DND-41 (cell line): Measurements from ENCODE around the gene EEF1A1.
"Not testable (repeated sequence)": the region's sequence is repeated elsewhere in the genome, so short reads cannot be mapped to it uniquely, and the experiment has no call there.

Source experiments
- ATAC-seq: fragments of 200-7000 bp; cut with Tn5 transposase; 3 replicates; pipeline ENCODE4 v1.9.1; 2021; ENCODE audit warnings: low read depth; ENCODE audit not compliant: insufficient read depth
- DNase-seq: peaks from one replicate; pipeline ENCODE4 v3.0.0-alpha.2; 2020
- H2AFZ ChIP-seq: 2 replicates; pipeline ENCODE4 v1.6.0; 2012; ENCODE audit warnings: low read depth, low read length
- H3K27ac ChIP-seq: 2 replicates; pipeline ENCODE4 v1.5.1; 2012; ENCODE audit warnings: low read length, inconsistent platforms
- H3K27me3 ChIP-seq: fragments of 200-600 bp; sonication (generic); 2 replicates; pipeline ENCODE4 v1.6.0; 2012; ENCODE audit warnings: low read length, mild to moderate bottlenecking, inconsistent platforms; ENCODE audit not compliant: insufficient read depth, poor library complexity
- H3K36me3 ChIP-seq: 2 replicates; pipeline ENCODE4 v1.5.1; 2012; ENCODE audit warnings: low read length, inconsistent platforms; ENCODE audit not compliant: insufficient read depth
- H3K4me1 ChIP-seq: 2 replicates; pipeline ENCODE4 v1.5.1; 2012; ENCODE audit warnings: mild to moderate bottlenecking, low read length; ENCODE audit not compliant: insufficient read depth
- H3K4me2 ChIP-seq: 2 replicates; pipeline ENCODE4 v1.6.0; 2012; ENCODE audit warnings: mild to moderate bottlenecking, moderate library complexity, low read length, inconsistent platforms; ENCODE audit not compliant: insufficient read depth
- H3K4me3 ChIP-seq, 2 experiments: fragments of 200-600 bp in 1 of 2; shearing (Covaris generic) in 1 of 2; 2 replicates each; pipeline ENCODE4 v1.5.1; 2012 to 2016; ENCODE audit warnings: inconsistent platforms in 2 of 2, low read length in 2 of 2, mild to moderate bottlenecking in 2 of 2, low read depth in 1 of 2, moderate library complexity in 1 of 2
- H3K79me2 ChIP-seq: 2 replicates; pipeline ENCODE4 v1.6.0; 2012; ENCODE audit warnings: low read length, inconsistent platforms; ENCODE audit not compliant: insufficient read depth
- H3K9ac ChIP-seq: 2 replicates; pipeline ENCODE4 v1.6.0; 2012; ENCODE audit warnings: low read depth, mild to moderate bottlenecking, inconsistent platforms, low read length, moderate library complexity
- H3K9me3 ChIP-seq: 2 replicates; pipeline ENCODE4 v1.5.1; 2012; ENCODE audit warnings: low read length, moderate library complexity, mild to moderate bottlenecking, inconsistent platforms; ENCODE audit not compliant: insufficient read depth, severe bottlenecking
- H4K20me1 ChIP-seq: 2 replicates; pipeline ENCODE4 v1.6.0; 2012; ENCODE audit warnings: low read length; ENCODE audit not compliant: insufficient read depth
- CTCF ChIP-seq: IDR thresholded peaks from 2 replicates; pipeline ENCODE4 v1.5.1; 2012; ENCODE audit warnings: borderline replicate concordance, low read length, moderate library complexity, mild to moderate bottlenecking; ENCODE audit not compliant: poor library complexity, severe bottlenecking; ENCODE audit errors: extremely low read depth
- EZH2 ChIP-seq: IDR thresholded peaks from 3 replicates; pipeline ENCODE4 v1.6.1; 2012; ENCODE audit warnings: borderline replicate concordance, low read depth, mild to moderate bottlenecking, moderate library complexity, low read length, inconsistent platforms; ENCODE audit not compliant: severe bottlenecking

Gene EEF1A1

GRCh38 chr6:73520688-73521350, at the start of gene EEF1A1:
TSS of gene EEF1A1 (minus strand) at chr6:73521032. CDS start at chr6:73520026, 1,006 bp downstream.
- peak within 1 kb of the TSS; percentile 68 to 74 for H3K4me3 ChIP-seq
- no peaks in the 10 kb centered on the region for H3K9me3 ChIP-seq
- H3K27ac ChIP-seq: peak within 1 kb of the TSS; percentile 94
- peak; percentile 74 for ATAC-seq
- no peak for TF ChIP-seq CTCF
- TF ChIP-seq EZH2: no peak
- H4K20me1 ChIP-seq: peaks cover 41% of the 10 kb centered on the region
- H3K4me2 ChIP-seq: peak within 1 kb of the TSS; percentile 82
- H3K79me2 ChIP-seq: peaks cover 76% of the 10 kb centered on the region
- no peaks in the 10 kb centered on the region for H3K27me3 ChIP-seq
- peak; percentile 100 for DNase-seq
- peaks cover 55% of the 10 kb centered on the region for H3K4me1 ChIP-seq
- H3K9ac ChIP-seq: peak within 1 kb of the TSS; percentile 98
- H2AFZ ChIP-seq: peak within 1 kb of the TSS; percentile 88
- H3K36me3 ChIP-seq: peaks cover 48% of the 10 kb centered on the region

GRCh38 chr6:73569121-73569520, 48.3 kb upstream of the EEF1A1 start:
- H3K9me3 ChIP-seq: no peaks in the 10 kb centered on the region
- H3K4me1 ChIP-seq: no peaks in the 10 kb centered on the region
- no peaks in the 10 kb centered on the region for H3K79me2 ChIP-seq
- no peak overlapping the region for H3K9ac ChIP-seq
- TF ChIP-seq CTCF (no peak), EZH2 (no peak)
- no peak overlapping the region for H3K4me3 ChIP-seq
- H3K4me2 ChIP-seq: no peak overlapping the region
- no peak overlapping the region for H3K27ac ChIP-seq
- ATAC-seq (no peak), DNase-seq (no peak)
- H3K36me3 ChIP-seq: no peaks in the 10 kb centered on the region
- H2AFZ ChIP-seq: no peak overlapping the region
- H4K20me1 ChIP-seq: no peaks in the 10 kb centered on the region
- H3K27me3 ChIP-seq: no peaks in the 10 kb centered on the region

- Histone ChIP-seq H3K36me3 (no peaks in the 10 kb centered on the region), H3K27me3 (no peaks in the 10 kb centered on the region), H3K27ac (no peak overlapping the region), H3K4me2 (no peak overlapping the region), H4K20me1 (no peaks in the 10 kb centered on the region), H3K9ac (no peak overlapping the region), H3K4me3 (no peak overlapping the region), H3K4me1 (no peaks in the 10 kb centered on the region), H2AFZ (no peak overlapping the region), H3K9me3 (no peaks in the 10 kb centered on the region), H3K79me2 (no peaks in the 10 kb centered on the region)
- DNase-seq (no peak), ATAC-seq (no peak)
- TF ChIP-seq CTCF: no peak
- no peak for TF ChIP-seq EZH2
Observed at GRCh38 chr6:73566954-73567591, 46.2 kb upstream of the EEF1A1 start.

- H3K9ac ChIP-seq, H3K4me2 ChIP-seq, H3K27ac ChIP-seq, H3K79me2 ChIP-seq, H3K27me3 ChIP-seq, ATAC-seq, H2AFZ ChIP-seq, DNase-seq, H3K9me3 ChIP-seq, H4K20me1 ChIP-seq, H3K4me1 ChIP-seq, H3K4me3 ChIP-seq, H3K36me3 ChIP-seq: not testable (repeated sequence)
Observed at GRCh38 chr6:73566486-73566871, 45.6 kb upstream of the EEF1A1 start.
